ENCODE results near the gene ERI3. TPM values are rescaled to one million over a fixed set of nuclear protein-coding genes. Genes with fewer than 3 reads are reported as not detected.

ERI3 gene
- polyA plus RNA-seq, 2 of the 4 experiments (the other 2 are of a cell fraction): 43.4 to 44.7 TPM

GRCh38 chr1:44336668-44337067 lies 18.4 kb downstream of the ERI3 start:
- TF ChIP-seq NR3C1 (IDR thresholded peaks at IDR 0.05) (no peak), RFX5 (IDR thresholded peaks at IDR 0.05) (no peak), JUNB (IDR thresholded peaks at IDR 0.05) (no peak), ZSCAN20 (CRISPR knock-in tag; IDR thresholded peaks at IDR 0.05) (no peak), POLR2A (IDR thresholded peaks at IDR 0.05; ENCODE audit: low read length) (no peak), RAD21 (conservative IDR thresholded peaks at IDR 0.05 in 1 of 2, IDR thresholded peaks at IDR 0.05 in 1 of 2) (no peak), HDAC2 (IDR thresholded peaks at IDR 0.05) (no peak), HES2 (IDR thresholded peaks at IDR 0.05) (no peak), CHD2 (IDR thresholded peaks at IDR 0.05; ENCODE audit: low read length, partially characterized antibody) (no peak), CBX2 (IDR thresholded peaks at IDR 0.05; ENCODE audit: borderline replicate concordance, low read depth) (no peak), SMC3 (IDR thresholded peaks at IDR 0.05) (no peak), PBX3 (IDR thresholded peaks at IDR 0.05) (no peak), MAFK (IDR thresholded peaks at IDR 0.05; ENCODE audit: partially characterized antibody) (no peak), BCL3 (IDR thresholded peaks at IDR 0.05) (no peak), ATOH8 (CRISPR knock-in tag; IDR thresholded peaks at IDR 0.05; ENCODE audit: low read depth) (no peak), FOXS1 (CRISPR knock-in tag; IDR thresholded peaks at IDR 0.05) (no peak), JUN (IDR thresholded peaks at IDR 0.05) (no peak)
- Histone ChIP-seq H3K9me3 (no peaks in the 10 kb centered on the region), H3K4me1 (peaks cover 9% of the 10 kb centered on the region; the same call in 2 of the 3 replicates), H3K4me3 (no peak overlapping the region), H3K27ac (no peak overlapping the region), H3K4me2 (no peak overlapping the region)
- WGBS (ENCODE audit: missing lambda C conversion rate): 69% methylated on average over 3 of the region's 3 CpGs
- DNase-seq (ENCODE audit: low read depth in 1 of 2, low spot score in 1 of 2): no peak
- POLR2A ChIA-PET: no interaction called here
- CTCF ChIA-PET: interaction anchor here (1.2 kb wide), 1 partner anchor 258 kb away, joined by 6 read pairs; no protein-coding TSS in a partner anchor
- ATAC-seq: no peak
- FAIRE-seq: no peak

GRCh38 chr1:44334968-44335367 lies 20.1 kb downstream of the ERI3 start:
- H3K27ac ChIP-seq: no peak overlapping the region
- FAIRE-seq (no peak), DNase-seq (ENCODE audit: low read depth in 1 of 2, low spot score in 1 of 2) (no peak), ATAC-seq (no peak)
- TF ChIP-seq MAFK (IDR thresholded peaks at IDR 0.05; ENCODE audit: partially characterized antibody) (no peak), JUNB (IDR thresholded peaks at IDR 0.05) (no peak), CHD4 (IDR thresholded peaks at IDR 0.05; ENCODE audit: borderline replicate concordance) (no peak), HOXB13 (CRISPR knock-in tag; IDR thresholded peaks at IDR 0.05; ENCODE audit: low read depth) (no peak), POLR2AphosphoS2 (conservative IDR thresholded peaks at IDR 0.05; ENCODE audit: low read length) (no peak), RCOR1 (IDR thresholded peaks at IDR 0.05; ENCODE audit: low read depth, low read length) (no peak), HES2 (IDR thresholded peaks at IDR 0.05) (no peak)
- H3K4me2 ChIP-seq: no peak overlapping the region
- H3K4me3 ChIP-seq: no peak overlapping the region
- peaks cover 4% of the 10 kb centered on the region; the same call in 2 of the 3 replicates for H3K4me1 ChIP-seq
- ChIA-PET CTCF (interaction anchor here (1.4 kb wide), 1 partner anchor 259 kb away, joined by 3 read pairs; no protein-coding TSS in a partner anchor), POLR2A (no interaction called here)
- H3K9me3 ChIP-seq: no peaks in the 10 kb centered on the region
- WGBS (ENCODE audit: missing lambda C conversion rate): 100% methylated on average over 3 of the region's 3 CpGs

GRCh38 chr1:44333376-44333775 lies 21.7 kb downstream of the ERI3 start:
- Histone ChIP-seq H3K4me3 (no peak overlapping the region), H3K9me3 (no peaks in the 10 kb centered on the region), H3K4me1 (peaks cover 14% of the 10 kb centered on the region), H3K4me2 (no peak overlapping the region), H3K27ac (no peak overlapping the region)
- TF ChIP-seq RARB (CRISPR knock-in tag; IDR thresholded peaks at IDR 0.05): no peak
- no peak for TF ChIP-seq PHF8 (IDR thresholded peaks at IDR 0.05; ENCODE audit: borderline replicate concordance, low read depth)
- POLR2A ChIA-PET: no interaction called here
- CTCF ChIA-PET: no interaction called here
- 91% methylated on average over 6 of the region's 6 CpGs for WGBS (ENCODE audit: missing lambda C conversion rate)
- no peak for FAIRE-seq
- no peak for ATAC-seq
- no peak for DNase-seq (ENCODE audit: low read depth in 1 of 2, low spot score in 1 of 2)
